HCT116 (cell line): ENCODE measurements around the gene RAPGEF1. TPM values are rescaled to one million over a fixed set of nuclear protein-coding genes. Genes with fewer than 3 reads are reported as not detected.

Source experiments
- ATAC-seq: fragments of 200-7000 bp; cut with Tn5 transposase; 2 replicates; pipeline ENCODE4 v1.9.1; 2020; ENCODE audit warnings: mild to moderate bottlenecking, moderate library complexity
- BruUV-seq: library from RNA; stranded (reverse); fragments of 400-500 nt; replicated peaks from 2 replicates; lab custom pipeline; 2021; lab: Mats Ljungman, UMichigan
- CTCF ChIA-PET: fragments of 300-600 bp; sonication (Branson Sonifier 250); formaldehyde crosslinking; loops from one replicate; lab custom pipeline; 2021; ENCODE audit warnings: antibody characterized with exemption; lab: Charles Lee
- POLR2A ChIA-PET: fragments of 300-600, 350-600 bp; sonication (Branson Sonifier 250); formaldehyde crosslinking; loops from one replicate; lab custom pipeline; 2021; ENCODE audit warnings: antibody characterized with exemption; lab: Charles Lee
- RAD21 ChIA-PET, 2 experiments: fragments of 300-600 bp; sonication (Branson Sonifier 250); formaldehyde crosslinking; loops; one replicate each; lab custom pipeline; 2023; ENCODE audit warnings: low total read pairs in 2 of 2; ENCODE audit not compliant: uncharacterized antibody in 2 of 2, unreplicated experiment in 2 of 2, low non-redundant PET in 1 of 2; lab: Charles Lee
- DNase-seq: peaks from one replicate; pipeline ENCODE4 v3.0.0-alpha.2; 2010; ENCODE audit warnings: low read depth, low spot score
- H2AFZ ChIP-seq: fragments of 200-600 bp; shearing (Covaris generic), sonication (generic); 2 replicates; pipeline ENCODE4 v1.6.1; 2017; ENCODE audit warnings: low read depth, mixed run types, mixed read lengths, antibody characterized with exemption, low read length; ENCODE audit not compliant: poor library complexity, severe bottlenecking
- H3K27ac ChIP-seq: 2 replicates; pipeline ENCODE4 v1.5.1; 2012; ENCODE audit warnings: low read depth, low read length
- H3K27me3 ChIP-seq: fragments of 200-600 bp; sonication (generic); 2 replicates; pipeline ENCODE4 v1.6.1; 2016; ENCODE audit warnings: mixed run types, low read length, mixed read lengths; ENCODE audit not compliant: insufficient read depth
- H3K36me3 ChIP-seq, 2 experiments: fragments of 200-500 bp in 1 of 2; fragments of 200-600 bp in 1 of 2; sonication (Bioruptor generic) in 1 of 2; sonication (generic) in 1 of 2; 2 replicates each; pipeline versions ENCODE4 v1.5.1 to v1.6.1; 2014 to 2016; ENCODE audit warnings: low read length in 2 of 2, inconsistent platforms in 1 of 2, mixed read lengths in 1 of 2, mixed run types in 1 of 2; ENCODE audit not compliant: insufficient read depth in 2 of 2, control insufficient read depth in 1 of 2
- H3K4me1 ChIP-seq, 2 experiments: fragments of 200-600 bp in 1 of 2; sonication (generic) in 1 of 2; 2 replicates each; pipeline versions ENCODE4 v1.5.1 to v1.6.1; 2012 to 2017; ENCODE audit warnings: low read length in 2 of 2, inconsistent platforms in 1 of 2, mild to moderate bottlenecking in 1 of 2, mixed read lengths in 1 of 2, mixed run types in 1 of 2, moderate library complexity in 1 of 2; ENCODE audit not compliant: insufficient read depth in 2 of 2, control insufficient read depth in 1 of 2
- H3K4me2 ChIP-seq: fragments of 200-600 bp; sonication (generic); 2 replicates; pipeline ENCODE4 v1.6.1; 2017; ENCODE audit warnings: mixed run types, low read length, mixed read lengths
- H3K4me3 ChIP-seq, 2 experiments: fragments of 200-600 bp in 1 of 2; sonication (generic) in 1 of 2; replicated peaks in 1 of 2; 2 replicates each; pipeline ENCODE4 v1.5.1; 2011 to 2016; ENCODE audit warnings: low read length in 2 of 2, control low read depth in 1 of 2, low read depth in 1 of 2, mild to moderate bottlenecking in 1 of 2, mixed read lengths in 1 of 2, mixed run types in 1 of 2
- H3K79me2 ChIP-seq: fragments of 200-600 bp; sonication (generic); 2 replicates; pipeline ENCODE4 v1.6.1; 2017; ENCODE audit warnings: mild to moderate bottlenecking, mixed run types, low read length, moderate library complexity, mixed read lengths; ENCODE audit not compliant: insufficient read depth
- H3K9ac ChIP-seq: fragments of 200-600 bp; sonication (generic); 2 replicates; pipeline ENCODE4 v1.6.1; 2016; ENCODE audit warnings: low read length, mixed read lengths
- H3K9me2 ChIP-seq: fragments of 200-600 bp; sonication (generic), shearing (Covaris generic); 2 replicates; pipeline ENCODE4 v1.6.1; 2017; ENCODE audit warnings: mixed run types, mild to moderate bottlenecking, moderate library complexity; ENCODE audit not compliant: insufficient read depth
- H3K9me3 ChIP-seq, 2 experiments: fragments of 200-500 bp in 1 of 2; fragments of 200-600 bp in 1 of 2; sonication (Bioruptor generic) in 1 of 2; sonication (generic) in 1 of 2; 2 replicates each; pipeline ENCODE4 v1.6.1; 2014 to 2017; ENCODE audit warnings: low read length in 2 of 2, mixed read lengths in 2 of 2, inconsistent platforms in 1 of 2, low read depth in 1 of 2, mild to moderate bottlenecking in 1 of 2, mixed run types in 1 of 2, moderate library complexity in 1 of 2; ENCODE audit not compliant: control insufficient read depth in 1 of 2, insufficient read depth in 1 of 2
- H4K20me1 ChIP-seq: fragments of 200-600 bp; sonication (generic), shearing (Covaris generic); 2 replicates; pipeline ENCODE4 v1.6.1; 2017; ENCODE audit warnings: mixed run types, mild to moderate bottlenecking, moderate library complexity; ENCODE audit not compliant: insufficient read depth
- ATF3 ChIP-seq: IDR thresholded peaks from 2 replicates; pipeline ENCODE4 v1.6.1; 2012
- CTCF ChIP-seq, 3 experiments: fragments of 200-600 bp in 1 of 3; sonication (generic) in 1 of 3; IDR thresholded peaks in 2 of 3; conservative IDR thresholded peaks in 1 of 3; 2 replicates each; pipeline ENCODE4 v1.5.1; 2012 to 2017; ENCODE audit warnings: low read depth in 2 of 3, low read length in 2 of 3, antibody characterized with exemption in 1 of 3, borderline replicate concordance in 1 of 3, control low read depth in 1 of 3, mild to moderate bottlenecking in 1 of 3, mixed read lengths in 1 of 3, mixed run types in 1 of 3, moderate library complexity in 1 of 3; ENCODE audit not compliant: insufficient read depth in 1 of 3
- EGR1 ChIP-seq: IDR thresholded peaks from 2 replicates; pipeline ENCODE4 v1.6.1; 2012; ENCODE audit warnings: low read depth
- POLR2A ChIP-seq: IDR thresholded peaks from 2 replicates; pipeline ENCODE4 v1.7.0; 2011; ENCODE audit warnings: borderline replicate concordance; ENCODE audit not compliant: insufficient read depth, insufficient read length; ENCODE audit errors: extremely low read depth
- POLR2AphosphoS5 ChIP-seq: IDR thresholded peaks from 2 replicates; pipeline ENCODE4 v1.6.1; 2011; ENCODE audit warnings: mild to moderate bottlenecking, low read depth, low read length, moderate library complexity
- RAD21 ChIP-seq: IDR thresholded peaks from 2 replicates; pipeline ENCODE4 v1.6.1; 2012; ENCODE audit warnings: low read depth, mild to moderate bottlenecking
- SRF ChIP-seq: IDR thresholded peaks from 2 replicates; pipeline ENCODE4 v1.6.1; 2012; ENCODE audit warnings: low read depth
- TCF7L2 ChIP-seq: IDR thresholded peaks from 2 replicates; pipeline ENCODE4 v1.7.0; 2011; ENCODE audit warnings: borderline replicate concordance, inconsistent platforms; ENCODE audit not compliant: insufficient read depth, insufficient read length; ENCODE audit errors: extremely low read depth
- ZBTB33 ChIP-seq: IDR thresholded peaks from 2 replicates; pipeline ENCODE4 v1.6.1; 2011; ENCODE audit warnings: mild to moderate bottlenecking, low read length, moderate library complexity; ENCODE audit not compliant: insufficient replicate concordance; ENCODE audit errors: extremely low read depth
- ZFX ChIP-seq: fragments of 450-650 bp; IDR thresholded peaks from 2 replicates; pipeline ENCODE4 v1.6.1; 2017
- intact Hi-C: fragments of 100-400 bp; cut with micrococcal nuclease; formaldehyde crosslinking; loops from 2 replicates; pipeline ENCODE4 v1.10.0; 2022
- total RNA-seq: library from RNA; stranded (reverse); gene quantifications from one replicate; pipeline ENCODE4 v1.2.1, GENCODE V29; 2021; ENCODE audit not compliant: unreplicated experiment

RAPGEF1 gene
- total RNA-seq, 1 experiment from 2014 or later = 43.0 TPM

GRCh38 chr9:131635892-131636291 is 104.0 kb downstream of the RAPGEF1 start:
- H3K9me2 ChIP-seq = no peaks in the 10 kb centered on the region
- no TSS peak for BruUV-seq
- no peaks in the 10 kb centered on the region for H3K36me3 ChIP-seq
- intact Hi-C loops = no loop called here
- DNase-seq = no peak
- H3K9me3 ChIP-seq = no peaks in the 10 kb centered on the region
- H2AFZ ChIP-seq = no peak overlapping the region
- no peak overlapping the region for H3K27ac ChIP-seq
- H3K4me2 ChIP-seq = peak overlapping the region; percentile 64
- no peak for ATAC-seq
- H4K20me1 ChIP-seq = no peaks in the 10 kb centered on the region
- ChIA-PET RAD21 (no interaction called here), POLR2A (no interaction called here)
- H3K79me2 ChIP-seq = no peaks in the 10 kb centered on the region
- peaks cover 12 to 27% of the 10 kb centered on the region in 2 experiments for H3K4me1 ChIP-seq
- TF ChIP-seq RAD21 (no peak), EGR1 (no peak), ZBTB33 (no peak), ATF3 (no peak), TCF7L2 (no peak), POLR2AphosphoS5 (no peak), ZFX (no peak), SRF (no peak), POLR2A (no peak), CTCF (IDR thresholded peaks at IDR 0.05 in 2 of 3, conservative IDR thresholded peaks at IDR 0.05 in 1 of 3; ENCODE audit: borderline replicate concordance in 1 of 3, insufficient read depth in 1 of 3, low read depth in 2 of 3, low read length in 2 of 3) (no peak)
- TF ChIP-seq, all 23 proteins: peak for 0
- Histone ChIP-seq H3K27me3 (no peaks in the 10 kb centered on the region), H3K9ac (no peak overlapping the region), H3K4me3 (no peak overlapping the region)
- CTCF ChIA-PET = no interaction called here
